Liver (tissue), 9 donors: ENCODE results near the gene MCUR1. TPM values are rescaled to one million over a fixed set of nuclear protein-coding genes. Genes with fewer than 3 reads are reported as not detected.
"Not testable (repeated sequence)": the region's sequence is repeated elsewhere in the genome, so short reads cannot be mapped to it uniquely, and the experiment has no call there.

Experiments
- DNase-seq: peaks from one replicate; pipeline ENCODE4 v3.0.0-alpha.2; 2017; ENCODE audit warnings: low spot score
- H3K27ac ChIP-seq, 2 donors: one replicate each; pipeline ENCODE4 v1.7.0; 2013; ENCODE audit warnings: inconsistent platforms in 2 of 2, low read length in 2 of 2, control low read depth in 1 of 2, low read depth in 1 of 2, mild to moderate bottlenecking in 1 of 2
- H3K27me3 ChIP-seq, 4 donors: one replicate each; pipeline versions ENCODE4 v1.6.1 to v1.7.0; 2013; ENCODE audit warnings: low read length in 3 of 4, inconsistent platforms in 1 of 4, mild to moderate bottlenecking in 1 of 4, moderate library complexity in 1 of 4; ENCODE audit not compliant: control insufficient read depth in 4 of 4, insufficient read depth in 4 of 4
- H3K36me3 ChIP-seq, 4 donors: one replicate each; pipeline versions ENCODE4 v1.6.1 to v1.7.0; 2013; ENCODE audit warnings: low read length in 3 of 4, mild to moderate bottlenecking in 3 of 4, low read depth in 1 of 4, moderate library complexity in 1 of 4; ENCODE audit not compliant: control insufficient read depth in 4 of 4, insufficient read depth in 3 of 4
- H3K4me1 ChIP-seq, 4 donors: one replicate each; pipeline versions ENCODE4 v1.6.1 to v1.7.0; 2013; ENCODE audit warnings: low read length in 3 of 4, mild to moderate bottlenecking in 3 of 4, moderate library complexity in 1 of 4; ENCODE audit not compliant: control insufficient read depth in 4 of 4, insufficient read depth in 4 of 4
- H3K4me3 ChIP-seq, 3 donors: one replicate each; pipeline versions ENCODE4 v1.6.1 to v1.7.0; 2013; ENCODE audit warnings: low read length in 3 of 3, control low read depth in 1 of 3, low read depth in 1 of 3, mild to moderate bottlenecking in 1 of 3
- H3K9ac ChIP-seq, 2 donors: one replicate each; pipeline ENCODE4 v1.7.0; 2013; ENCODE audit warnings: low read length in 2 of 2, mild to moderate bottlenecking in 2 of 2, moderate library complexity in 2 of 2, control low read depth in 1 of 2, low read depth in 1 of 2
- H3K9me3 ChIP-seq, 4 donors: one replicate each; pipeline versions ENCODE4 v1.6.1 to v1.7.0; 2013; ENCODE audit warnings: low read length in 3 of 4; ENCODE audit not compliant: control insufficient read depth in 4 of 4
- FOXA1 ChIP-seq: IDR thresholded peaks from 2 replicates; pipeline ENCODE4 v1.6.1; 2016; ENCODE audit warnings: antibody characterized with exemption
- FOXA2 ChIP-seq: IDR thresholded peaks from 2 replicates; pipeline ENCODE4 v1.6.1; 2016; ENCODE audit warnings: antibody characterized with exemption
- GABPA ChIP-seq, 2 donors: IDR thresholded peaks in 1 of 2; conservative IDR thresholded peaks in 1 of 2; 2 replicates each; pipeline ENCODE4 v1.6.1; 2016; ENCODE audit warnings: antibody characterized with exemption in 2 of 2, mild to moderate bottlenecking in 1 of 2, moderate library complexity in 1 of 2
- HNF4A ChIP-seq, 2 donors: conservative IDR thresholded peaks; 2 replicates each; pipeline ENCODE4 v1.6.1; 2016; ENCODE audit warnings: antibody characterized with exemption in 2 of 2, mild to moderate bottlenecking in 2 of 2
- HNF4G ChIP-seq: IDR thresholded peaks from 2 replicates; pipeline ENCODE4 v1.6.1; 2016; ENCODE audit warnings: antibody characterized with exemption
- NR2F2 ChIP-seq: IDR thresholded peaks from 2 replicates; pipeline ENCODE4 v1.6.1; 2016; ENCODE audit warnings: antibody characterized with exemption
- RAD21 ChIP-seq, 2 donors: IDR thresholded peaks; 2 replicates each; pipeline ENCODE4 v1.6.1; 2016; ENCODE audit warnings: antibody characterized with exemption in 2 of 2, mild to moderate bottlenecking in 2 of 2
- RXRA ChIP-seq, 2 donors: IDR thresholded peaks; 2 replicates each; pipeline ENCODE4 v1.6.1; 2017 to 2018; ENCODE audit warnings: antibody characterized with exemption in 2 of 2, mild to moderate bottlenecking in 1 of 2
- SP1 ChIP-seq: IDR thresholded peaks from 2 replicates; pipeline ENCODE4 v1.6.1; 2018; ENCODE audit warnings: antibody characterized with exemption, mild to moderate bottlenecking
- YY1 ChIP-seq: IDR thresholded peaks from 2 replicates; pipeline ENCODE4 v1.6.1; 2016; ENCODE audit warnings: antibody characterized with exemption, mild to moderate bottlenecking
- WGBS: extraction: QIAGEN DNeasy Blood & Tissue Kit; methylation state at CpG from one replicate; pipeline ENCODE4 v1.1.7; 2013; 5-methylcytosine and 5-hydroxymethylcytosine counted together
- polyA plus RNA-seq, 2 donors: library from polyadenylated mRNA; stranded (reverse) in 1 of 2; unstranded in 1 of 2; fragments of 200-250 nt in 1 of 2; fragments of >200 nt in 1 of 2; fragmentation: Nextera tagmentation in 1 of 2; extraction: Ambion mirVana in 1 of 2; gene quantifications; one replicate each; pipeline versions ENCODE4 v1.2.1 to v1.2.3, GENCODE V29; 2013 to 2015
- total RNA-seq, 2 donors: library from RNA; depleted of rRNA; stranded (reverse); fragments of >200 nt; gene quantifications; one replicate each; pipeline ENCODE4 v1.2.3, GENCODE V29; 2014
- TF ChIP-seq, protein P1 (sequence below): IDR thresholded peaks from 2 replicates; pipeline ENCODE4 v1.6.1; 2016; ENCODE audit warnings: antibody characterized with exemption
- TF ChIP-seq, protein P2 (sequence below): fragments of 150-350 bp; IDR thresholded peaks from 2 replicates; pipeline ENCODE4 v1.5.1; 2017; ENCODE audit warnings: improper control_type of control experiment, low read depth, low read length; ENCODE audit not compliant: missing input control
- donor health status: healthy.
- donor health status: healthy.
- donor health status: healthy.
- donor health status: healthy.
- donor health status: healthy.

The MCUR1 gene
- total and polyA plus RNA-seq, 4 donors = 7.3 to 17.3 (median 7.4) TPM

DNA sequence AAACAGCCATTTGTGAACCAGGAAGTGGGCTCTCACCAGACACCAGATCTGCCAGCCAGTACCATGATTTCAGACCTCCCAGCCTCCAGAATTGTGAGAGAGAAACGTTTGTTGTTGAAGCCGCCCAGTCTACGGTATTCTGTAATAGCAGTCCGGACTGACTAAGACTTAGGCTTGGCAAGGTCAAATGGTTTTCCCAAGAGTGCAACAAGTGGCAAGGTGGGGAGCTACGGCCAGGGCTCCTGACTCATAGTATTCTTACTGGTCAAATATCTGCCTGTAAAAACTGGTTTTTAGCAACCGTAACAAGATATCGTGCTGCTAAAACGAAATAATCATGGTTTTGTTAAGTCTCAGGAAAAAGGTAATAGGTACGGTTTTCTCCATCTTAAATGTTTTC is 37.8 kb downstream of the MCUR1 start (continued):
- TF ChIP-seq, protein P1, sequence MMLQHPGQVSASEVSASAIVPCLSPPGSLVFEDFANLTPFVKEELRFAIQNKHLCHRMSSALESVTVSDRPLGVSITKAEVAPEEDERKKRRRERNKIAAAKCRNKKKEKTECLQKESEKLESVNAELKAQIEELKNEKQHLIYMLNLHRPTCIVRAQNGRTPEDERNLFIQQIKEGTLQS = no peak
- TF ChIP-seq HNF4G (no peak), YY1 (no peak)

DNA sequence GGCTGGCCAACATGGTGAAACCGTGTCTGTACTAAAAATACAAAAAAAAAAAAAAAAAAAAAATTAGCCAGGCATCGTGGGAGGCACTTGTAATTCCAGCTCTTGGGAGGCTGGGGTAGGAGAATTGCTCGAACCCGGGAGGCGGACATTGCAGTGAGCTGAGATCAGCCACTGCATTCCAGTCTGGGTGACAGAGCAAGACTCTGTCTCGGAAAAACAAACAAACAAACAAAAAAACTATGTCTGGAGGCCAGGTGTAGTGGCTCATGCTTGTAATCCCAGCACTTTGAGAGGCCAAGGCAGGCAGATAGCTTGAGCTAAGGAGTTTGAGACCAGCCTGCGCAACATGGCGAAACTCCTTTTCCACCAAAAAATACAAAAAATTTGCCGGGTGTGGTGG is 38.9 kb downstream of the MCUR1 start:
- not testable (repeated sequence) for H3K27me3 ChIP-seq, H3K27ac ChIP-seq, H3K9ac ChIP-seq, H3K9me3 ChIP-seq, H3K4me3 ChIP-seq, H3K36me3 ChIP-seq, H3K4me1 ChIP-seq, DNase-seq
- WGBS = 94% methylated on average over 9 of the region's 9 CpGs

DNA sequence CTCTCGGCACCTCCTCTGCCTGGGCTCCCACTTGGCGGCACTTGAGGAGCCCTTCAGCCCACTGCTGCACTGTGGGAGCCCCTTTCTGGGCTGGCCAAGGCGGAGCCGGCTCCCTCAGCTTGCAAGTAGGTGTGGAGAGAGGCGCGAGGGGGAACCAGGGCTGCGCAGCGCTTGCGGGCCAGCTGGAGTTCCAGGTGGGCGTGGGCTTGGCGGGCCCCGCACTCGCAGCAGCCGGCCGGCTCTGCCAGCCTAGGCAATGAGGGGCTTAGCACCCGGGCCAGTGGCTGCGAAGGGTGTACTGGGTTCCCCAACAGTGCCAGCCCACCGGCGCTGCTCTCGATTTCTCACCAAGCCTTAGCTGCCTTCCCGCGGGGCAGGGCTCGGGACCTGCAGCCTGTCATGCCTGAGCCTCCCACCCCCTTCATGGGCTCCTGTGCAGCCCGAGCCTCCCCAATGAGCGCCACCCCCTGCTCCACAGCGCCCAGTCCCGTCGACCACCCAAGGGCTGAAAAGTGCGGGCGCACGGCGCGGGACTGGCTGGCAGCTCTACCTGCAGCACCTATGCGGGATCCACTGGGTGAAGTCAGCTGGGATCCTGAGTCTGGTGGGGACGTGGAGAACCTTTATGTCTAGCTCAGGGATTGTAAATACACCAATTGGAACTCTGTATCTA is 41.9 kb downstream of the MCUR1 start:
- H3K36me3 ChIP-seq, H3K4me3 ChIP-seq, H3K4me1 ChIP-seq, H3K27me3 ChIP-seq, DNase-seq, H3K9ac ChIP-seq, H3K9me3 ChIP-seq, H3K27ac ChIP-seq: not testable (repeated sequence)
- WGBS = 98% methylated on average over 35 of the region's 35 CpGs

DNA sequence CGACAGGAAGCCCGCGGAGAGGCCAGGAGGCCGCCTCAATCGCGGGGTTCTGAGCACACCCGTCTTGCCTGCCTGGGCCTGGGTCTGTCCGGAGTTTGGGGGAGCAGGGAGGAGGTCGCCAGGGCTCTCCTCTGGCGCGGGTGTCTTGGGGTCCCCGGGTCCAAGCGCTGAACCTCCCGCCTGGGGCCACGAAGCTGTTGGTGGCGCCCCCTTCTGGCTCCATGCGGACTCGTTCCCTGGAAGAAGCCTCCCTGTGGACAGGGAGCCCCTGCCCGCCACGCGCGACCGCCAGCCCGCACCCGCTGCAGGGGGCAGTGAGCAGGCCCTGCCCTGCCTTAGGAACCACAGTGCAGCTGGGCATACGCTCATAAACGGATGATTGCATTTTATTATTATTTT is 44.7 kb downstream of the MCUR1 start:
- no peak for TF ChIP-seq HNF4A (conservative IDR thresholded peaks at IDR 0.05)
- no peak for TF ChIP-seq RAD21 (IDR thresholded peaks at IDR 0.05)
- TF ChIP-seq, protein P2, sequence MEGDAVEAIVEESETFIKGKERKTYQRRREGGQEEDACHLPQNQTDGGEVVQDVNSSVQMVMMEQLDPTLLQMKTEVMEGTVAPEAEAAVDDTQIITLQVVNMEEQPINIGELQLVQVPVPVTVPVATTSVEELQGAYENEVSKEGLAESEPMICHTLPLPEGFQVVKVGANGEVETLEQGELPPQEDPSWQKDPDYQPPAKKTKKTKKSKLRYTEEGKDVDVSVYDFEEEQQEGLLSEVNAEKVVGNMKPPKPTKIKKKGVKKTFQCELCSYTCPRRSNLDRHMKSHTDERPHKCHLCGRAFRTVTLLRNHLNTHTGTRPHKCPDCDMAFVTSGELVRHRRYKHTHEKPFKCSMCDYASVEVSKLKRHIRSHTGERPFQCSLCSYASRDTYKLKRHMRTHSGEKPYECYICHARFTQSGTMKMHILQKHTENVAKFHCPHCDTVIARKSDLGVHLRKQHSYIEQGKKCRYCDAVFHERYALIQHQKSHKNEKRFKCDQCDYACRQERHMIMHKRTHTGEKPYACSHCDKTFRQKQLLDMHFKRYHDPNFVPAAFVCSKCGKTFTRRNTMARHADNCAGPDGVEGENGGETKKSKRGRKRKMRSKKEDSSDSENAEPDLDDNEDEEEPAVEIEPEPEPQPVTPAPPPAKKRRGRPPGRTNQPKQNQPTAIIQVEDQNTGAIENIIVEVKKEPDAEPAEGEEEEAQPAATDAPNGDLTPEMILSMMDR = no peak
- no peak for TF ChIP-seq RXRA (IDR thresholded peaks at IDR 0.05)
- Histone ChIP-seq H3K9me3 (no peaks in the 10 kb centered on the region), H3K4me1 (peaks cover 0 to 5% (median 0%) of the 10 kb centered on the region in 4 donors), H3K27me3 (no peaks in the 10 kb centered on the region), H3K27ac (no peak overlapping the region), H3K36me3 (no peaks in the 10 kb centered on the region), H3K4me3 (no peak overlapping the region), H3K9ac (no peak overlapping the region)
- WGBS = 85% methylated on average over 27 of the region's 27 CpGs
- no peak for DNase-seq

DNA sequence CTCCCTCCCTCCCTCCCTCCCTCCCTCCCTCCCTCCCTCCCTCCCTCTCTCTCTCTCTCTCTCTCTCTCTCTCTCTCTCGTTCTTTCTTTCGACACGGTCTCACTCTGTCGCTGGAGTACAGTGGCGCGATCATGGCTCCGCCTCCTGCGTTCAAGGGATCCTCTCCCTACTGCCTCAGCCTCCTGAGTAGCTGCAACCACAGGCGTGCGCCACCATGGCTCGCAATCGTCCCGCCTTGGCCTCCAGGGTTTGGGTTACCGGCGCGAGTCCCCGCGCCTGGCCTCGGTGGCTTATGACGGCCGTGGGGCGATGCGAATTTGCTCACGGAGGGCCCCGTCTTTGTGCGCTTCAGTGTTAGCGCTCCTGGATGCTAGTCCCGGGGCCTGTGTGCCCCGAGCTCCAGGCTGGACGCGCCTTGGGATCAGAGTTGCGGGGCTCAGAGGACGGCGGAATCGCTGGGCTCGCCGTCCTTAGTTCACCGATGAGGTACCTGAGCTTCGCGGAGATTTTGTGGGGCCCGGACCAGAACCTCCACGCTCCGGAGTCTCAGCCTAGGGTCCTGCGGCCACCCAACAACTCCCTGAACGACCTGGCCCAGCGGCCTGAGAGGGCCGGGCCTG is 45.2 kb downstream of the MCUR1 start:
- Histone ChIP-seq H3K27ac (no peak overlapping the region), H3K4me3 (no peak overlapping the region), H3K4me1 (peaks cover 0 to 5% (median 0%) of the 10 kb centered on the region in 4 donors), H3K9ac (no peak overlapping the region), H3K36me3 (no peaks in the 10 kb centered on the region), H3K9me3 (peaks cover 0 to 1% (median 0%) of the 10 kb centered on the region in 4 donors), H3K27me3 (no peaks in the 10 kb centered on the region)
- WGBS = 94% methylated on average over 47 of the region's 47 CpGs
- no peak for DNase-seq
- TF ChIP-seq, protein P2 = no peak
- TF ChIP-seq, protein P1 = no peak
- TF ChIP-seq FOXA2 (no peak), SP1 (no peak), NR2F2 (no peak), GABPA (IDR thresholded peaks at IDR 0.05 in 1 of 2, conservative IDR thresholded peaks at IDR 0.05 in 1 of 2) (no peak), RAD21 (IDR thresholded peaks at IDR 0.05) (no peak), FOXA1 (no peak)
